ENCODE data around the gene FUCA2.

FUCA2 gene

DNA sequence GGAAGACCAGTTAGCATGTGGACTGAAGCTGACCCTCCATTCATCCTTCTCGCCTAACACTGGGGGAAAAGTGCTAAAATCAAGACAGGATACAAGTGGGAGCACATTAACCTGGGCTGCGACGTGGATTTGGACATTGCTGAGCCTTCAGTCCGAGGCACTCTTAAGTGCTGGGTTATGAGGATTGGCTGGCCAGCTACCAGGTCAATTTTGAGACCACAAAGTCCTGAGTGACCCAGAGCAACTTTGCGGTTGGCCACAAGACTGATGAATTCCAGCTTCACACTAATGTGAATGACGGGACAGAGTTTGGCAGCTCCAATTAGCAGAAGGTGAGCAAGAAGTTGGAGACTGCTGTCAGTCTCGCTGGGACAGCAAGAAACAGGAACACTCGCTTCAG, 20.7 kb downstream of the FUCA2 start:
- TF ChIP-seq, protein P1, sequence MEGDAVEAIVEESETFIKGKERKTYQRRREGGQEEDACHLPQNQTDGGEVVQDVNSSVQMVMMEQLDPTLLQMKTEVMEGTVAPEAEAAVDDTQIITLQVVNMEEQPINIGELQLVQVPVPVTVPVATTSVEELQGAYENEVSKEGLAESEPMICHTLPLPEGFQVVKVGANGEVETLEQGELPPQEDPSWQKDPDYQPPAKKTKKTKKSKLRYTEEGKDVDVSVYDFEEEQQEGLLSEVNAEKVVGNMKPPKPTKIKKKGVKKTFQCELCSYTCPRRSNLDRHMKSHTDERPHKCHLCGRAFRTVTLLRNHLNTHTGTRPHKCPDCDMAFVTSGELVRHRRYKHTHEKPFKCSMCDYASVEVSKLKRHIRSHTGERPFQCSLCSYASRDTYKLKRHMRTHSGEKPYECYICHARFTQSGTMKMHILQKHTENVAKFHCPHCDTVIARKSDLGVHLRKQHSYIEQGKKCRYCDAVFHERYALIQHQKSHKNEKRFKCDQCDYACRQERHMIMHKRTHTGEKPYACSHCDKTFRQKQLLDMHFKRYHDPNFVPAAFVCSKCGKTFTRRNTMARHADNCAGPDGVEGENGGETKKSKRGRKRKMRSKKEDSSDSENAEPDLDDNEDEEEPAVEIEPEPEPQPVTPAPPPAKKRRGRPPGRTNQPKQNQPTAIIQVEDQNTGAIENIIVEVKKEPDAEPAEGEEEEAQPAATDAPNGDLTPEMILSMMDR (conservative IDR thresholded peaks at IDR 0.05; ENCODE audit: low read depth): no peak
- H3K27ac ChIP-seq: no peak overlapping the region
- ChIA-PET POLR2A (ENCODE audit: low non-redundant PET) (no interaction called here), CTCF (interaction anchor here (0.6 kb wide), 1 partner anchor 213 kb away, joined by 3 read pairs; no protein-coding TSS in a partner anchor)
- DNase-seq (ENCODE audit: low spot score): no peak

DNA sequence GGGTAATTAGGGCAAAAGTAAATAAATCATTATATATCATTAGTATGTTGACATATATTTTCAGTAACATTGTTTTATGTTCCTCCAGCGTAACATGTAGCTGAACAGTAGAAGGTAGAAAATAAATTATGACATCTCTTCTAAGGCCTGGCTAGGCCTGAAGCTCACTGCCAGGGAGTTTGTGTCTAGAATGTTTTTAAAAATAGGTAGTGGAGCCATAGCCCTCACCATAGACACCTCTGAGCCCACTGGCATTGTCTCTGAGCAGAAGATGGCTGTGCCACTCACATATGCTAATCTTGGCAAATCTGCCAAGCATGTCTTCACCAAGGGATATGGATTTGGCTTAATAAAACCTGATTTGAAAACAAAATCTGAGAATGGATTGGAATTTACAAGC, 21.3 kb downstream of the FUCA2 start:
- no peak for DNase-seq (ENCODE audit: low spot score)
- ChIA-PET CTCF (interaction anchor here (0.6 kb wide), 1 partner anchor 213 kb away, joined by 3 read pairs; no protein-coding TSS in a partner anchor), POLR2A (ENCODE audit: low non-redundant PET) (no interaction called here)
- TF ChIP-seq, protein P1 (conservative IDR thresholded peaks at IDR 0.05; ENCODE audit: low read depth): no peak
- no peak overlapping the region for H3K27ac ChIP-seq

DNA sequence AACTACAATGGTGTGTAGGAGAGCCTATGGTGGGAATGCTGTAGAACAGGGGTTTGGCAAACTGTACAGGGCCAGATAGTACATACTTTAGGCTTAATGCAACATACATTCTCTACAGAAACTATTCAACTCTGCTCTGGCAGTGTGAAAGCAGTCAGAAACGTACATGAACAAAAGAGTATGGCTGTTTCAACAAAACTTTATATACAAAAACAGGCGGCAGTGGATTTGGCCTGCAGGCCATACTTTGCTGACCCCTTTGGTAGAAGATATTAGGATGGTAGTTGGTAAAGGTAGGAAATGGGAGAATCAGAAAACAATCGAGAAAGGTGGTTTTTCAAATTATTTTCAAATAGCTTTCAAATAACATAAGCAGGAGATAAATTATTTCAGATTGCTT, 24.8 kb downstream of the FUCA2 start:
- ChIA-PET CTCF (interaction anchor here (0.6 kb wide), 1 partner anchor 564 kb away, joined by 3 read pairs; no protein-coding TSS in a partner anchor), POLR2A (ENCODE audit: low non-redundant PET) (no interaction called here)
- TF ChIP-seq, protein P1 (conservative IDR thresholded peaks at IDR 0.05; ENCODE audit: low read depth): no peak
- no peak for DNase-seq (ENCODE audit: low spot score)
- H3K27ac ChIP-seq: no peak overlapping the region

DNA sequence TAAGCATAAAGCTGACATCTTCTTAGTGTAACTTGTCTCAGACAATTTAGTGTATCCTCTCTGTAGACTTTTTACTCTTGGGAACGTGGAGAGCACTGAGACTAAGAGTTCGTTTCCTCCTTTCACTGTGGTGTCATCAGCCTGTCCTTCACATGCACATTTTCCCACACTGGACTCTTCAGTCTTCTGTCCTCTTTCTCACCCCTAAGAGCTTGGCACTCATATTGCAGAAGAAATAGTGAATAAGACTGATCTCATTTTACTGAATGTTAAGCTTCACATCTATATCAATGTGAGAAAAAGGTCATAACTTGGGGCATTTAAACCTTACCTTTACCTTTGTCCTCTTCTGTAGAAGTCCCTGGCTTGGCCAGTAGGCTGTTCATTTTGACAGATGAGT, 25.6 kb downstream of the FUCA2 start:
- TF ChIP-seq, protein P1 (conservative IDR thresholded peaks at IDR 0.05; ENCODE audit: low read depth): no peak
- no peak for DNase-seq (ENCODE audit: low spot score)
- ChIA-PET CTCF (no interaction called here), POLR2A (ENCODE audit: low non-redundant PET) (no interaction called here)
- no peak overlapping the region for H3K27ac ChIP-seq

DNA sequence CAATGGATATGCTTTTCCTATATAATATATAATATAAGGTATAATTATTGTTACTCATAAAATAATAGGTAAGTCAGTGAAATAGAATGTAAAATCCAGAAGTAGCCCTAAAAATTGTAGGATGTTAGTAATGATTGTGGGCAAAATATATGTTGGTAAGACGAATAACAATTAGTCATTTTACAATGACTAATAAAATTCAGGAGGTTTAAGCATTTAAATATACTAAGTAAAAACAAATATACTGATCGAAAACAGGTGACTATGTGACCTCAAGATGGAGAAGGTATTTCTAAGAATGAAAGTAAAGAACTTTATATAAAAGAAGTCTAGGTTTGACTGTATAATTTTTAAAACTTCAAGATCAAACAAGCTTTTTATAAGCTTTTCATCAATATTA, 28.9 kb downstream of the FUCA2 start:
- CTCF ChIA-PET: interaction anchor here (0.8 kb wide), 1 partner anchor 19 kb away, joined by 4 read pairs; no protein-coding TSS in a partner anchor
- DNase-seq (ENCODE audit: low spot score): no peak
- TF ChIP-seq, protein P1 (conservative IDR thresholded peaks at IDR 0.05; ENCODE audit: low read depth): no peak
- H3K27ac ChIP-seq: no peak overlapping the region
- POLR2A ChIA-PET (ENCODE audit: low non-redundant PET): no interaction called here

DNA sequence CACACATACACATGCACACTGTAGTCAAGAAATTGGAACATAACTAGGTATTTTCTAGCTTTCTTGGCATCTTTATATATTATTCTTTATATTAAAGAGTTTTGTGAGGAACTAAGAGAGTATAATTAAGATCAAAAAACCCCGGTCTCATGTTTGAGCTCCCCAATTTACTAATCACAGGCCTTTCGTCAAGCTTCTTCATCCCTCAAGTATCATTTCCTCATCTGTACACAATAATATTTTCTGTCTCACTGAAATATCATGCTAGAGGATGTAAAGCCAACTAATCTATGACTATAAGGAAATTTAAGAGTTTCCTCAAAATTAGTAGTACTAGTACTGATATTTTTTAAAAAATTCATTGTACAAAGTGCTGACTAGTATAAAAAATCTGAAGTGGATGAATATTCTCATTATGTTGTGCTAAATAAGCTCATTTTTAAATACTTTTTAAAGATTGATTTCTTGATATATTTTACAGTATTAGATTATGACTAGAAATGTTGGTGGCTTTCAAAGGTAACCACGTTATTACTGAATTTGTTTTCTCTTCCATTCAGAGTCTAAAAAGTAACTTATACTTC, 32.9 kb downstream of the FUCA2 start:
- no peak for DNase-seq (ENCODE audit: low spot score)
- ChIA-PET POLR2A (ENCODE audit: low non-redundant PET) (no interaction called here), CTCF (no interaction called here)
- TF ChIP-seq, protein P1 (conservative IDR thresholded peaks at IDR 0.05; ENCODE audit: low read depth): no peak
- no peak overlapping the region for H3K27ac ChIP-seq
